ENCODE results near the gene LRRN2. TPM values are rescaled to one million over a fixed set of nuclear protein-coding genes. Genes with fewer than 3 reads are reported as not detected.
A peak's percentile ranks its signal among the peaks of the same experiment; 100 is the strongest.
"Not testable (repeated sequence)": the region's sequence is repeated elsewhere in the genome, so short reads cannot be mapped to it uniquely, and the experiment has no call there.

The LRRN2 gene
- total RNA-seq, 2 donors from 2014 or later: 5.6 to 23.0 TPM

- no peak for ATAC-seq
- DNase-seq: no peak
- intact Hi-C loops (cut with DNase I, micrococcal nuclease): no loop called here
Measured at GRCh38 chr1:204571631-204572030, 113.9 kb downstream of the LRRN2 start.

- ATAC-seq: no peak
- DNase-seq: no peak
- intact Hi-C loops (cut with DNase I, micrococcal nuclease): no loop called here
Measured at GRCh38 chr1:204571128-204571527, 114.4 kb downstream of the LRRN2 start.

GRCh38 chr1:204570021-204570420, 115.5 kb downstream of the LRRN2 start:
- DNase-seq; intact Hi-C loops (cut with DNase I, micrococcal nuclease): not testable (repeated sequence)
- ATAC-seq: peak; percentile 83

GRCh38 chr1:204569478-204569877, 116.1 kb downstream of the LRRN2 start:
- no peak for DNase-seq
- ATAC-seq: no peak
- intact Hi-C loops (cut with DNase I, micrococcal nuclease): loop anchor here in 1 of 2 donors (5.0 kb wide), 2 partner anchors 193 to 238 kb away; no protein-coding TSS in a partner anchor

- DNase-seq (no peak), ATAC-seq (no peak)
- intact Hi-C loops (cut with DNase I, micrococcal nuclease): loop anchor here in 1 of 2 donors (5.0 kb wide), 2 partner anchors 194 to 239 kb away; no protein-coding TSS in a partner anchor
Measured at GRCh38 chr1:204568576-204569315, 116.8 kb downstream of the LRRN2 start.

Other genes with a start within 250 kb of the LRRN2 start
- gene PIK3C2B, start 190.9 kb downstream of the LRRN2 start, total RNA-seq: 10 to 100 TPM; 78.5 to 82.0 TPM
- gene MDM4, start 169.3 kb downstream of the LRRN2 start, total RNA-seq: 10 to 100 TPM; 47.8 to 64.2 TPM
- 10 to 100 TPM in 1 of 2 donors, 1 to 10 TPM in 1; 8.2 to 23.2 TPM for gene NFASC, start 185.1 kb upstream of the LRRN2 start, total RNA-seq

All from left colon (tissue), 2 donors.